Measurements from ENCODE around the gene NAV2. TPM values are rescaled to one million over a fixed set of nuclear protein-coding genes. Genes with fewer than 3 reads are reported as not detected.

The NAV2 gene
- total RNA-seq, 2 experiments from 2014 or later, result 0.23 to 0.36 TPM

DNA sequence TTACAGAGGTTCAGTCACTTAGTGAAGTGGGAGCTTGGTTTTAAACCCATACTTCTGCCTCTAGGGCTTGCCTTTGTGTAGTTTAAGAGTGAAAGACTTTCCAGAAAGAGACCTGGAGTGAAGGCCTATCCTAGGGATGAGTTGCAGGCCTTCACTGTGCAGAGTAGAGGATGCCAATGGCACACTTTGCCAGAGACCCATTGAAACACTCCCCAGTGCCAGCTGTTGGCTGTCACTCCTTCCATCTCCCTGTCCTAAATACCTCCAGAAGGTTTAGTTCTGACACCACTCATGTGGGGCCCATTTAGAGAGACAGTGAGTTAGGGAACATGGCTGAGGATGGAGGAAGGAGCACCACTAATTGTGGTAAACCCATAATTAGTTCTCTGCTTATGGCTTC lies 31.5 kb downstream of the NAV2 start:
- ChIA-PET POLR2A (no interaction called here), CTCF (interaction anchor here (1.0 to 2.7 kb wide), 6 partner anchors 16 to 673 kb away, joined by 3 to 56 read pairs (median 10); no protein-coding TSS in a partner anchor)
- ATAC-seq, result no peak
- peaks cover 6% of the 10 kb centered on the region for H3K27me3 Mint-ChIP-seq
- DNase-seq, result no peak
- no peaks in the 10 kb centered on the region for H3K9me3 Mint-ChIP-seq
- no peaks in the 10 kb centered on the region for H3K4me1 Mint-ChIP-seq (ENCODE audit: low read depth)
- H3K4me3 Mint-ChIP-seq, result no peak overlapping the region
- no peak overlapping the region for H3K27ac Mint-ChIP-seq
- no peaks in the 10 kb centered on the region for H3K36me3 Mint-ChIP-seq (ENCODE audit: low read depth)
- intact Hi-C loops (cut with micrococcal nuclease), result loop anchor here (5.0 kb wide), 1 partner anchor 672 kb away; no protein-coding TSS in a partner anchor
- TF ChIP-seq, protein P1, sequence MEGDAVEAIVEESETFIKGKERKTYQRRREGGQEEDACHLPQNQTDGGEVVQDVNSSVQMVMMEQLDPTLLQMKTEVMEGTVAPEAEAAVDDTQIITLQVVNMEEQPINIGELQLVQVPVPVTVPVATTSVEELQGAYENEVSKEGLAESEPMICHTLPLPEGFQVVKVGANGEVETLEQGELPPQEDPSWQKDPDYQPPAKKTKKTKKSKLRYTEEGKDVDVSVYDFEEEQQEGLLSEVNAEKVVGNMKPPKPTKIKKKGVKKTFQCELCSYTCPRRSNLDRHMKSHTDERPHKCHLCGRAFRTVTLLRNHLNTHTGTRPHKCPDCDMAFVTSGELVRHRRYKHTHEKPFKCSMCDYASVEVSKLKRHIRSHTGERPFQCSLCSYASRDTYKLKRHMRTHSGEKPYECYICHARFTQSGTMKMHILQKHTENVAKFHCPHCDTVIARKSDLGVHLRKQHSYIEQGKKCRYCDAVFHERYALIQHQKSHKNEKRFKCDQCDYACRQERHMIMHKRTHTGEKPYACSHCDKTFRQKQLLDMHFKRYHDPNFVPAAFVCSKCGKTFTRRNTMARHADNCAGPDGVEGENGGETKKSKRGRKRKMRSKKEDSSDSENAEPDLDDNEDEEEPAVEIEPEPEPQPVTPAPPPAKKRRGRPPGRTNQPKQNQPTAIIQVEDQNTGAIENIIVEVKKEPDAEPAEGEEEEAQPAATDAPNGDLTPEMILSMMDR (IDR thresholded peaks at IDR 0.05), result no peak

GRCh38 chr11:19746086-19746485 lies 33.4 kb downstream of the NAV2 start:
- CTCF ChIA-PET, result no interaction called here
- no peaks in the 10 kb centered on the region for H3K36me3 Mint-ChIP-seq (ENCODE audit: low read depth)
- no peaks in the 10 kb centered on the region for H3K4me1 Mint-ChIP-seq (ENCODE audit: low read depth)
- TF ChIP-seq, protein P1 (IDR thresholded peaks at IDR 0.05), result no peak
- intact Hi-C loops (cut with micrococcal nuclease), result no loop called here
- H3K4me3 Mint-ChIP-seq, result no peak overlapping the region
- DNase-seq, result no peak
- no peaks in the 10 kb centered on the region for H3K9me3 Mint-ChIP-seq
- peaks cover 8% of the 10 kb centered on the region for H3K27me3 Mint-ChIP-seq
- POLR2A ChIA-PET, result no interaction called here
- no peak for ATAC-seq
- H3K27ac Mint-ChIP-seq, result no peak overlapping the region

DNA sequence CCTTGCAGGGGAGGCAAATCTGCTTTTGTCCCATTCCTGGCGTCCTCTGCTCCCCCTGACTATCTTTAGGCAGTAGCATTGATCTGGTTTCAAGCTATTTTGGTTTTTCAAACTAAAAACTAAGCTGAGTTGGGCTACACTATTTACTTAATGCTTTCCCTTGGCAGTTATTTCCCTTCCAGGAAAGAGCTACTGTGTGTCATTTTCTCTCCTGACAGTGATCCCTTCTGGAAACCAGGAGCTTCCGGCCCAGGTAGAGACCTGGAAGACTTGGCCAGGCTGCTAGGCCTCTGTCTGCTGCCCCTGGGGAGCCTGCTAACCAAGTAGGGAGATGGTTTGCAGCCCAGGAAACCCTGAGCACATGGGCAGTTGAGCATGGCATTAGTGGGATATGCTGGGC lies 35.0 kb downstream of the NAV2 start:
- Mint-ChIP-seq H3K27me3 (peaks cover 6% of the 10 kb centered on the region), H3K36me3 (ENCODE audit: low read depth) (no peaks in the 10 kb centered on the region), H3K4me1 (ENCODE audit: low read depth) (no peaks in the 10 kb centered on the region), H3K27ac (no peak overlapping the region), H3K4me3 (no peak overlapping the region), H3K9me3 (no peaks in the 10 kb centered on the region)
- ChIA-PET CTCF (interaction anchor here (1.0 kb wide), 1 partner anchor 184 kb away, joined by 4 read pairs; no protein-coding TSS in a partner anchor), POLR2A (no interaction called here)
- TF ChIP-seq, protein P1 (IDR thresholded peaks at IDR 0.05), result no peak
- no peak for ATAC-seq
- intact Hi-C loops (cut with micrococcal nuclease), result no loop called here
- no peak for DNase-seq

GRCh38 chr11:19751055-19751454 lies 38.4 kb downstream of the NAV2 start:
- Mint-ChIP-seq H3K4me3 (no peak overlapping the region), H3K36me3 (ENCODE audit: low read depth) (no peaks in the 10 kb centered on the region), H3K4me1 (ENCODE audit: low read depth) (no peaks in the 10 kb centered on the region), H3K27ac (no peak overlapping the region), H3K27me3 (peaks cover 7% of the 10 kb centered on the region), H3K9me3 (no peaks in the 10 kb centered on the region)
- ChIA-PET CTCF (interaction anchor here (1.2 to 1.7 kb wide), 2 partner anchors 8 to 194 kb away, joined by 4 to 5 read pairs; no protein-coding TSS in a partner anchor), POLR2A (no interaction called here)
- DNase-seq (no peak), ATAC-seq (no peak)
- TF ChIP-seq, protein P1 (IDR thresholded peaks at IDR 0.05), result no peak
- intact Hi-C loops (cut with micrococcal nuclease), result no loop called here

- no peaks in the 10 kb centered on the region for H3K4me1 Mint-ChIP-seq (ENCODE audit: low read depth)
- ATAC-seq (no peak), DNase-seq (no peak)
- H3K4me3 Mint-ChIP-seq, result no peak overlapping the region
- H3K36me3 Mint-ChIP-seq (ENCODE audit: low read depth), result no peaks in the 10 kb centered on the region
- intact Hi-C loops (cut with micrococcal nuclease), result no loop called here
- CTCF ChIA-PET, result interaction anchor here (0.8 kb wide), 1 partner anchor 197 kb away, joined by 3 read pairs; no protein-coding TSS in a partner anchor
- H3K9me3 Mint-ChIP-seq, result no peaks in the 10 kb centered on the region
- TF ChIP-seq, protein P1 (IDR thresholded peaks at IDR 0.05), result no peak
- no peak overlapping the region for H3K27ac Mint-ChIP-seq
- POLR2A ChIA-PET, result no interaction called here
- peaks cover 6% of the 10 kb centered on the region for H3K27me3 Mint-ChIP-seq
Measured at GRCh38 chr11:19753451-19754106, 40.9 kb downstream of the NAV2 start.
